ENCODE measurements around the gene NR1I3.
A peak's percentile ranks its signal among the peaks of the same experiment; 100 is the strongest.
"Not testable (repeated sequence)": the region's sequence is repeated elsewhere in the genome, so short reads cannot be mapped to it uniquely, and the experiment has no call there.

Gene NR1I3

GRCh38 chr1:161238039-161238473 lies at the start of gene NR1I3:
Gene NR1I3 (minus strand): TSS chr1:161238203. CDS start chr1:161236565, 1,638 bp downstream.
- no peak for DNase-seq

- no peak for DNase-seq
Measured at GRCh38 chr1:161287482-161288054, 49.6 kb upstream of the NR1I3 start.

- DNase-seq, result no peak
Measured at GRCh38 chr1:161285521-161285920, 47.5 kb upstream of the NR1I3 start.

GRCh38 chr1:161285113-161285512 lies 47.1 kb upstream of the NR1I3 start:
- DNase-seq, result no peak

- DNase-seq, result no peak
Measured at GRCh38 chr1:161282991-161283390, 45.0 kb upstream of the NR1I3 start.

DNA sequence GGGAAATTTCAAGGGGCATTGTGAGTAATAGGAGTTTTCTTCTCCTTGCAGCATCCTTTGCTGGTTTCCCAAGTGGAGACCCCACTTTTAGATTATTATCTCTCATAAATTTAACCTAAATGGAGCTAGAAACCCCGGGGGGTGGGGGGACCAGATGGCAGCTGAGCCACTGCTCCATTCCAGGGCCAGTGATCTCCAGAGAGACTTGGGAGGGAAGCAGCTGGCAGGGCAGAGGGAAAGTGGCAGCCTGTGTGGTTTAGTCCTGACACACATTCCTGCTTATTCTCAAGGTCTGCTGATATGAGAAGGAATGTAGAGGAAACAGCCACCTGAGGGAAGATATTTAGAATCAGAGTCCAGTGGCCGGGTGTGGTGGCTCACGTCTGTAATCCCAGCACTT lies 36.9 kb upstream of the NR1I3 start:
- no peak for DNase-seq

DNA sequence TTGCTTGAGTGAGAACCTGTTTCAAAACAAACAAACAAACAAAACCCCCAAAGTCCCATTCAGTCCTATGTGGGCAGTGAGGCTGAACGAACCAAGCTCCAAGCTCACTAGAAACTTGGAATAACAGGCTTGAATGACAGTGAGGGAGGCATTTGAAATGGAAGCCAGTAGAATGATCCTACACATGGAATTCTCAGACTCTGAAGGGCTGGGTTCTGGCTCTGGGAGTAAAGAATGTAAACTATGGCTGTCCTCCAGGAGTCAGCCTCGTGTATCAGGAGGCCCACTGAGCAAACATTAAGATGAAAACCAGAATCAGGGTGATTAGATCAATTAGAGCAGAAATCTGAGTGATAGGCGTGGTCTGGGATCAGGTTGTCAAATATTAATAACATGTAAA lies 35.4 kb upstream of the NR1I3 start:
- DNase-seq, result no peak

GRCh38 chr1:161267321-161267720 lies 29.3 kb upstream of the NR1I3 start:
- DNase-seq, result no peak

GRCh38 chr1:161266836-161267235 lies 28.8 kb upstream of the NR1I3 start:
- DNase-seq, result no peak

GRCh38 chr1:161266202-161266601 lies 28.2 kb upstream of the NR1I3 start:
- no peak for DNase-seq

DNA sequence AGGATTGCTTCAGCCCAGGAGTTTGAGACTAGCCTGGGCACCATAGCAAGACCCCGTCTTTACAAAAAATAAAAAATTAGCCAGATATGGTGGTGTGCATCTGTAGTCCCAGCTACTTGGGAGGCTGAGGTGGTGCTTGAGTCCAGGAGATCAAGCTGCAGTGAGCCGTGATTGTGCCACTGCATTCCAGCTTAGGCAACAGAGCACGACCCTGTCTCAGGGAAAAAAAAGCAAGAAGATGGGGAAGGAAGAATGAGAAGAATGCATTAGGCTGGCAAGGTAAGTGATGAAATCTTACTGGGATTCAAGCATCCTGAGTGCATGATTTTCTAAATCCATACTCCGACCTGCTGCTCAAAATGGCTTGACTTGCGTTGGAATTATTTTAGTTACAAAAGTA lies 27.3 kb upstream of the NR1I3 start:
- DNase-seq, result no peak

DNA sequence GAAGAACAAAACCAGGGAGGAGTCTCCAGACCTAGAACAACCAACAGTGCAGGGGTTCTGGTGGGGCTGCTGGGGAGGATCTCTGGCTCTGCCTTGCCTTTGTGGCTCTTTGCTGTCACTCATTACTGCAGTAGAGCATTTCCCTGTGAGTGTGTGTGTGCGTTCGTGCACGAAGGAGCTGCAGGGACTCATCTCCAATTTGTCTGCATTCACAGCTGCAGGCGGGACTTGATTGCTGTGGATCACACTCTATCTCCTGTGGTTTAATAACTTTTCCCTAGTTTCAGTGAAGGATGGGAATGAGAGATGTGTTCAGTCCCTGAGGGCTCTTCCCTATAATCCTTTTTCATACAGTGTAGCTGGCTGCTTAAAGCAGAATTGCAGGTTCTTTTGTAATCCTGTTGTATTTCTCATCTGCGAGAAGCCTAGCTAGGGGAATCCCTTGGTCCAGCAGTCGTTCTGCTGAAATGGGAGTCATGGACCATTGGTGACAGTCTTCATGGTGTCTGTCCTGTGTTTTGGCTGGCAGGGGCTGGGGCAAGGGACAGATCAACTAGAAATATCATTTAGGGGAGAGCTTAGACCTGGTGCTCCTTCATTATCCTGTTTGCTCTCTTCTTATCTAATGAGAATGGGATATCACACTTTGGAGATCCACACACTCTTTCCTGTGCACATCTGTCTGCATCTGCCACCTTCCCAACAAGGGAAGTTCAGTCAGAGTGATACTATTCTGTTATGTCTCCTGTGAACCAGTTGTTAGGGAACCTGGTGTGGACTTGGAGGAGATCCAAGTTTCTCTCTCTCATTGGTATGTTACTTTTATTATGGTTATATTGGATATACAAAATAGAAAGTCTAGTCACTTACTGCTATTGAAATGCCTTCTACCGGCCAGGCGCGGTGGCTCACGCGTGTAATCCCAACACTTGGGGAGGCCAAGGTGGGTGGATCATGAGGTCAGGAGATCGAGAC lies 23.5 kb upstream of the NR1I3 start:
- DNase-seq, result no peak

- DNase-seq, result no peak
Measured at GRCh38 chr1:161260376-161261260, 22.6 kb upstream of the NR1I3 start.

DNA sequence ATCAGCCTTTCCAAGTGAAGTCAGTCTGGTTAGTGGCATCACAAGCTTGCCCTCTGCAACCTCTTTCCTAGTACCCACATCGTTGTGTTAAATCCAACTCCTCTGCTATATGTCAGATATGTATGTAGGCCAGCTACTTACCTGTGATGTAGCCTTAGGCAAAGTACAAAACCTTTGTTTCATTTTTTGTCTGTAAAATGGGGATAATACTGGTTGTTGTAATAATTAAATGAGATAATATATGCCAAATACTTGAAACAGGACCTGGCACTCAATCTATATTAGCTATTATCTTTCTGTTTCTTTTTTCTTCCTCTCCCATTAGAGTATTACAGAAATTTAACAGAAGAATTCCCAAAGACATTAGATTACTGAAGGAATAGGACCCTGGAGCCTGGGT lies 21.8 kb upstream of the NR1I3 start:
- no peak for DNase-seq

GRCh38 chr1:161259345-161259702 lies 21.3 kb upstream of the NR1I3 start:
- DNase-seq, result no peak

GRCh38 chr1:161258439-161259344 lies 20.7 kb upstream of the NR1I3 start, which contains the start of gene PCP4L1:
Gene PCP4L1 (plus strand): TSS chr1:161258745. CDS start chr1:161258975, 230 bp downstream.
- peak; percentile 41 to 53 for DNase-seq

DNA sequence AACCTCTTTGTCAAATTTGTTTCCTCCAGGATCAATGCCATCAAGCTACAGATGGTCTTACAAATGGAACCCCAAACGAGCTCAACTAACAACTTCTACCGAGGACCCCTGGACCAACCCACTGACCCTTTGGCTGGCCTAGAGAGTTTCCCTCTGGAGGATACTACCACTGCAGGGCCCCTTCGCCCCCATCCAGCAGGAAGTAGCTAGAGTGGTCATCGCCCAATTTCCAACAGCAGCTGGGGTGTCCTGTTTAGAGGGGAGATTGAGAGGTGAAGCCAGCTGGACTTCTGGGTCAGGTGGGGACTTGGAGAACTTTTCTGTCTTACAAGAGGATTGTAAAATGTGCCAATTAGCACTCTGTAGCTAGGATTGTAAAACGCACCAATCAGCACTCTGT lies 19.1 kb upstream of the NR1I3 start:
- not testable (repeated sequence) for DNase-seq

GRCh38 chr1:161255955-161256520 lies 18.0 kb upstream of the NR1I3 start:
- not testable (repeated sequence) for DNase-seq

DNA sequence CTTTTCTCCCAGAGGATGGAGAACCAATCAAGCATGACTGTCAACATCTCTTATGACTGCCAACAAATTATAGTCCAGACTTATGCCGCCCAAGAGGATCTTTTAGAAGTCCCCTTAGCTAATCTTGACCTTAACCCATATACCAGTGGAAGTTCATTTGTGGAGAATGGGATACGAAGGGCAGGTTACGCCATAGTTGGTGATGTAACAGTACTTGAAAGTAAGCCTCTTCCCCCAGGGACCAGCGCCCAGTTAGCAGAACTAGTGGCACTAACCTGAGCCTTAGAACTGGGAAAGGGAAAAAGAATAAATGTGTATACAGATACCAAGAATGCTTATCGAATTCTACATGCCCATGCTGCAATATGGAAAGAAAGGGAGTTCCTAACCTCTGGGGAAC lies 17.3 kb upstream of the NR1I3 start:
- not testable (repeated sequence) for DNase-seq

DNA sequence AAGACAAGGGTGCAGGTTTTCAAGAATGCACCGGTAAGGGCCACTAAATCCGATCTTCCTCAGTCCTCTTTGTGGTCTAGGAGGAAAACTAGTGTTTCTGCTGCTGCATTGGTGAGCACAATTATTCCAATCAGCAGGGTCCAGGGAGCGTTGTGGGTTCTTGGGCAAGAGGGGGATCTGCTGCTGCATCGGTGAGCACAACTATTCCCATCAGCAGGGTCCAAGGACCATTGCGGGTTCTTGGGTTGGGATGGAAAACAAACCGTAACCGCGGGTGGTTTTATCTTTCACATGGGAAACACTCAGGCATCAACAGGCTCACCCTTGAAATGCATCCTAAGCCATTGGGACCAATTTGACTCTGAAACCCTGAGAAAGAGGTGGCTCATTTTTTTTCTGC lies 13.6 kb upstream of the NR1I3 start:
- DNase-seq, result no peak

GRCh38 chr1:161250829-161251228 lies 12.8 kb upstream of the NR1I3 start:
- DNase-seq, result no peak

- not testable (repeated sequence) for DNase-seq
Measured at GRCh38 chr1:161250100-161250499, 12.1 kb upstream of the NR1I3 start.

Measured in activated CD4-positive, alpha-beta T cell treated with anti-CD3 and anti-CD28 coated beads, Interleukin-2, amount 50 U/mL, for 48 hours (primary cell).